Measurements from ENCODE around the gene HMCN2.

HMCN2 gene

GRCh38 chr9:130259044-130259443 is 6.5 kb upstream of the HMCN2 start:
- no peaks in the 10 kb centered on the region for H3K4me1 ChIP-seq
- no peaks in the 10 kb centered on the region for H3K36me3 ChIP-seq (ENCODE audit: control insufficient read depth, insufficient read depth, low read length)
- H3K27ac ChIP-seq = no peak overlapping the region
- H3K4me3 ChIP-seq (ENCODE audit: low read depth, low read length) = no peak overlapping the region
- no peak for TF ChIP-seq CTCF (IDR thresholded peaks at IDR 0.05)
- no peak overlapping the region for H3K9ac ChIP-seq
- no peak overlapping the region for H3K4me2 ChIP-seq (ENCODE audit: low read length)
- H3K79me2 ChIP-seq = no peaks in the 10 kb centered on the region
- H3K27me3 ChIP-seq (ENCODE audit: control insufficient read depth, insufficient read depth, low read length) = no peaks in the 10 kb centered on the region
- no peaks in the 10 kb centered on the region for H3K9me3 ChIP-seq (ENCODE audit: control insufficient read depth, low read length)
- H2AFZ ChIP-seq = no peak overlapping the region

GRCh38 chr9:130260816-130261765 is 4.5 kb upstream of the HMCN2 start:
- Histone ChIP-seq H3K9me3 (ENCODE audit: control insufficient read depth, low read length) (no peaks in the 10 kb centered on the region), H3K4me3 (ENCODE audit: low read depth, low read length) (no peak overlapping the region), H3K27me3 (ENCODE audit: control insufficient read depth, insufficient read depth, low read length) (no peaks in the 10 kb centered on the region), H3K9ac (no peak overlapping the region), H2AFZ (no peak overlapping the region), H3K4me1 (no peaks in the 10 kb centered on the region), H3K79me2 (no peaks in the 10 kb centered on the region), H3K4me2 (ENCODE audit: low read length) (no peak overlapping the region), H3K27ac (no peak overlapping the region), H3K36me3 (ENCODE audit: control insufficient read depth, insufficient read depth, low read length) (no peaks in the 10 kb centered on the region)
- no peak for TF ChIP-seq CTCF (IDR thresholded peaks at IDR 0.05)

- H3K79me2 ChIP-seq = no peaks in the 10 kb centered on the region
- H3K4me3 ChIP-seq (ENCODE audit: low read depth, low read length) = no peak overlapping the region
- no peak overlapping the region for H3K4me2 ChIP-seq (ENCODE audit: low read length)
- no peak overlapping the region for H3K9ac ChIP-seq
- H3K36me3 ChIP-seq (ENCODE audit: control insufficient read depth, insufficient read depth, low read length) = no peaks in the 10 kb centered on the region
- H3K4me1 ChIP-seq = no peaks in the 10 kb centered on the region
- H2AFZ ChIP-seq = no peak overlapping the region
- H3K27me3 ChIP-seq (ENCODE audit: control insufficient read depth, insufficient read depth, low read length) = no peaks in the 10 kb centered on the region
- no peak for TF ChIP-seq CTCF (IDR thresholded peaks at IDR 0.05)
- no peaks in the 10 kb centered on the region for H3K9me3 ChIP-seq (ENCODE audit: control insufficient read depth, low read length)
- no peak overlapping the region for H3K27ac ChIP-seq
Observed at GRCh38 chr9:130262061-130262745, 3.4 kb upstream of the HMCN2 start.

GRCh38 chr9:130262771-130263170 is 2.8 kb upstream of the HMCN2 start:
- Histone ChIP-seq H3K9me3 (ENCODE audit: control insufficient read depth, low read length) (no peaks in the 10 kb centered on the region), H2AFZ (no peak overlapping the region), H3K27me3 (ENCODE audit: control insufficient read depth, insufficient read depth, low read length) (no peaks in the 10 kb centered on the region), H3K4me1 (no peaks in the 10 kb centered on the region), H3K36me3 (ENCODE audit: control insufficient read depth, insufficient read depth, low read length) (no peaks in the 10 kb centered on the region), H3K4me2 (ENCODE audit: low read length) (no peak overlapping the region), H3K9ac (no peak overlapping the region), H3K4me3 (ENCODE audit: low read depth, low read length) (no peak overlapping the region), H3K79me2 (no peaks in the 10 kb centered on the region), H3K27ac (no peak overlapping the region)
- TF ChIP-seq CTCF (IDR thresholded peaks at IDR 0.05) = no peak

Measured in parathyroid adenoma (tissue), 2 donors.